ENCODE results near the gene MTHFD2L. TPM values are rescaled to one million over a fixed set of nuclear protein-coding genes. Genes with fewer than 3 reads are reported as not detected.

The MTHFD2L gene
- total RNA-seq, 3 donors from 2014 or later: 10.7 to 12.9 (median 11.6) TPM

GRCh38 chr4:74320559-74321118, 162.7 kb downstream of the MTHFD2L start:
- intact Hi-C loops (cut with DNase I, micrococcal nuclease): loop anchor here in 1 of 2 donors (5.0 kb wide), 1 partner anchor 357 kb away; no protein-coding TSS in a partner anchor
- TF ChIP-seq CTCF (IDR thresholded peaks at IDR 0.05): no peak
- DNase-seq (peak; percentile 41 to 67 (median 62)), ATAC-seq (peak; percentile 98)
- no peak overlapping the region for H3K4me3 ChIP-seq
- H3K4me1 ChIP-seq (ENCODE audit: low read depth): no peaks in the 10 kb centered on the region
- no peaks in the 10 kb centered on the region for H3K9me3 ChIP-seq
- no peaks in the 10 kb centered on the region for H3K36me3 ChIP-seq (ENCODE audit: low read depth)

GRCh38 chr4:74322301-74322700, 164.4 kb downstream of the MTHFD2L start:
- Histone ChIP-seq H3K9me3 (no peaks in the 10 kb centered on the region), H3K36me3 (ENCODE audit: low read depth) (no peaks in the 10 kb centered on the region), H3K4me1 (ENCODE audit: low read depth) (no peaks in the 10 kb centered on the region), H3K4me3 (no peak overlapping the region)
- no peak for TF ChIP-seq CTCF (IDR thresholded peaks at IDR 0.05)
- intact Hi-C loops (cut with DNase I, micrococcal nuclease): loop anchor here in 1 of 2 donors (5.0 kb wide), 1 partner anchor 355 kb away; no protein-coding TSS in a partner anchor
- DNase-seq: no peak
- no peak for ATAC-seq

GRCh38 chr4:74323663-74324062, 165.7 kb downstream of the MTHFD2L start:
- DNase-seq (no peak), ATAC-seq (no peak)
- H3K4me1 ChIP-seq (ENCODE audit: low read depth): no peaks in the 10 kb centered on the region
- H3K36me3 ChIP-seq (ENCODE audit: low read depth): no peaks in the 10 kb centered on the region
- no peaks in the 10 kb centered on the region for H3K9me3 ChIP-seq
- TF ChIP-seq CTCF (IDR thresholded peaks at IDR 0.05): no peak
- intact Hi-C loops (cut with DNase I, micrococcal nuclease): loop anchor here in 1 of 2 donors (5.0 kb wide), 1 partner anchor 354 kb away; no protein-coding TSS in a partner anchor
- no peak overlapping the region for H3K4me3 ChIP-seq

- no peaks in the 10 kb centered on the region for H3K9me3 ChIP-seq
- intact Hi-C loops (cut with DNase I, micrococcal nuclease): loop anchor here in 1 of 2 donors (5.0 kb wide), 1 partner anchor 353 kb away; no protein-coding TSS in a partner anchor
- H3K4me3 ChIP-seq: no peak overlapping the region
- no peaks in the 10 kb centered on the region for H3K4me1 ChIP-seq (ENCODE audit: low read depth)
- no peak for TF ChIP-seq CTCF (IDR thresholded peaks at IDR 0.05)
- no peaks in the 10 kb centered on the region for H3K36me3 ChIP-seq (ENCODE audit: low read depth)
- DNase-seq (no peak), ATAC-seq (no peak)
Measured at GRCh38 chr4:74324262-74324661, 166.3 kb downstream of the MTHFD2L start.

GRCh38 chr4:74325886-74326285, 168.0 kb downstream of the MTHFD2L start:
- TF ChIP-seq CTCF (IDR thresholded peaks at IDR 0.05): no peak
- H3K9me3 ChIP-seq: no peaks in the 10 kb centered on the region
- intact Hi-C loops (cut with DNase I, micrococcal nuclease): no loop called here
- DNase-seq: no peak
- H3K36me3 ChIP-seq (ENCODE audit: low read depth): no peaks in the 10 kb centered on the region
- ATAC-seq: no peak
- no peaks in the 10 kb centered on the region for H3K4me1 ChIP-seq (ENCODE audit: low read depth)
- H3K4me3 ChIP-seq: no peak overlapping the region
